NCI-H524 (cell line): ENCODE measurements around the gene ANKDD1B.
A peak's percentile ranks its signal among the peaks of the same experiment; 100 is the strongest.
"Not testable (repeated sequence)": the region's sequence is repeated elsewhere in the genome, so short reads cannot be mapped to it uniquely, and the experiment has no call there.

Experiments used
- DNase-seq, 2 experiments: peaks; one replicate each; lab custom pipeline; 2025; lab: John Stamatoyannopoulos, UW

ANKDD1B gene

DNA sequence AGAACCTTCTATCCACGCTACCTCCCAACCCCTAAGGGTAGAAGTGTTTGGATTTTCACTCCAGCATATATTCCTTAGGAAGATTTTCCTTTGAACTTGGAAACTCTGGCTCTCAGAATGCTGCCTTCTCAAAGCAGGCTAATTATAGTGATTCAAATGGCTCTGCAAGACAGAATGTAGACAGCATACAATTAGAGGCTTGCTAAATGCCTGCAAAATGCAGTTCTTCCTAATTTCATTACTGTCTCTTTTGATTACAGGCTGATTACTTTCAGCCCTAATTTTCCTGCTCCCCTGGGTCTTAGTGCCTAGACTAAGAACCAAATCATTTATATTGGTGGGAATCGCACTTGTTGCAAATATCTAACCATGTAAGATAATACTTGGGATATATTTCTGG, 50.8 kb downstream of the ANKDD1B start:
- no peak for DNase-seq

DNA sequence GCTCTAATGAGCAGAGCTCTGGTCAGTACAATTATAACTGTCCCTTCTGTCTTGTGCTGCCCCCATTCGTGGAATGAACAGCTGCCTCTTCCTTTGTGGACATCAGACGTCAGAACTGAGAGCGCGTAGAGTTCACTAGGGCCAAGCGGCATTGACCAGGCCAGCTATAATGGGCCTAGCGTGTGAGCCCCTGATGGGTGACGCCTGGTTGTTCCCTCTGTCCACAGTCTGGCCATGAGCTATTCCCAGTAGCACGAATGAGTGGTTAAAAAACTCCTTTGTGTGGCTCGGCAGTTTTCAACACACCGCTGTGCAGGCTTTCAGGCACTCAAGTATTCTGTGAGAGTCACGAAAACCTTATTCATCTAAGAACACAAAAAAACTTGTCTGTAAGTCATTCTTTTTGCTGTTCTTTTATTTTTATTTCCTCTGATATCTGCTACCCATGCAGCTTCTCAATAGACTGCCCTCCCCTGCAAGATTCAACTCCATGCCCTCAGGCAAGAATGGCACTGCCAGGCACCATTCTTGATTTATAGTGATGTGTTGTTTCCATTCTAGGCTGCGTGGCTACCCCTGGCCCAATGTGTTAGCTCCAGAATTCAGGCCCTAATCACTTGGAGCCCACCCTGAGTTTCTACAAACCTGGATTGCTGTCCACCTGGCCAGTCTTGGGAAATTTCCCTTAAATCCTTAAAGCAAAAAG, 52.5 kb downstream of the ANKDD1B start:
- DNase-seq, result no peak

DNA sequence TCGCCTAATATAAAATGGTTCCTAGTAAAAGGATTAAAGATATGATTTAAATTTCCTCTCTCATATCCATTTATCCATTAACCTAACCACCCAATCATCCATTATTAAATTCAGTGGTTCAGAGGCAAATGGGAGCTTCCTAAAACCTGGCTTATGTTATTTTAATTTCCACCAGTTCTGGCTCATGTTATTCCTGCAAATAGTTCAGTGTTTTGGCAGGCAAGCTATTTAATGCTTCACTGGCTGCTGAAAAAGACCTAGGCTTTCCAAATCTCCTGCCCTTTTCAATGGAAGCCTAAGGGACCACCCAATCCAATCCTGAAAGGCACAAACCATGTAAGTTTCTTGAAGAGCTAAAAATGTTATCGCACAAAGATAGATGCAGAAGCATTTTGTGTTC, 53.7 kb downstream of the ANKDD1B start:
- DNase-seq, result no peak

DNA sequence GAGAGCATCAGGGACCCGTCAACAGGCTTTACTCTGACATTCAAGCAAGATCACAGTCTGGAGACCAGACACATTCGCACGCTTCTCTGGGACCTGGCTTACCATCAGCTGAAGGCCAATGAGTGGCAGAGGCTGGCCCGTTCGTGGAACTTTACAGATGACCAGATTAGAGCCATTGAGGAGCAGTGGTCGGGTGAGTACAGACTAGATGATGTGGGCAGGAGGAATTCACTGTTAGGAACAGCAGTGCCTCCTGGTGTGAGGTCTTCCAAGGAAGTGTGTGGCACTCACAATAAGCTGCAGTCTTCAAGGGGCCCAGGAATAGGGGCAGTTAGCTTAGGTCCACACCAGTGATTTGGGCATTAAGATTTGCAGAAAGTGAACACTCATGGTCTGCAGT, 55.5 kb downstream of the ANKDD1B start:
- DNase-seq, result no peak

DNA sequence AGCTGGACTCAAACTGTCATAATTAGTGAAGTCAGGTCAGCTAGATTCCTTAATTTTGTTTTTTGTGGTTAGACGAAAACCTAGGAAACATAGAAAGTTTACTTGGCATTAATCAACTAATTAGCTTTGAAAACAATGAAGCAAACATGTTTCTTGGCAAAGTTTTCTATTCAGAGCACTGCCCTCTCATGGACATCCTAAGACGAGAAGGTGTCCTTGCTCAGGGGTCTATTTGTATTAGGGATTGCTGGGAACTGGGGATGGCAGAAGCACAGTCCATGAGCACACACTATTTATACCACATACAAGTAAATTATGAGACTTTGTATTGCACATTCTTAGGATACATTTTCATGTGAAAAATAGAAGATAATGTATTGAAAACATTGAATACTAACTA, 56.3 kb downstream of the ANKDD1B start:
- no peak for DNase-seq

DNA sequence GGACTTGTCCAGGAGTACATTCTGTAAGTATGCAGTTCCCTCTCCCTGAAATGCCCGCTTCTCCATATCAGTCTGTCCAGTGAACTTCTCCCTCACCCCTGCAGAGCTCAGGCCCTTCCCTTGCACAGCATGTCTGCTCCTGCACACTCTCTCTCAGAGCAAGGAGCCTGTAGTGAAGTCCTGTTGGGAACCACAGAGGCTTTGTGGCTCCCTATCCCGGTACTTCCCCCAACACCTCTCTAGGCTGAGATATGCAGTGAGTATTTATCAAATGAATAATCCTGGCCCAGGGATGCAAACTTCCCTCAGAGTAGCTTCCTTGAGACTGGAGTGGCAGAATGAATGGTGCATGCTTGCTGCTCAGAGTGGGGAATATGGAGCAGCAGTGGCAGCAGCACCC, 57.2 kb downstream of the ANKDD1B start:
- no peak for DNase-seq

DNA sequence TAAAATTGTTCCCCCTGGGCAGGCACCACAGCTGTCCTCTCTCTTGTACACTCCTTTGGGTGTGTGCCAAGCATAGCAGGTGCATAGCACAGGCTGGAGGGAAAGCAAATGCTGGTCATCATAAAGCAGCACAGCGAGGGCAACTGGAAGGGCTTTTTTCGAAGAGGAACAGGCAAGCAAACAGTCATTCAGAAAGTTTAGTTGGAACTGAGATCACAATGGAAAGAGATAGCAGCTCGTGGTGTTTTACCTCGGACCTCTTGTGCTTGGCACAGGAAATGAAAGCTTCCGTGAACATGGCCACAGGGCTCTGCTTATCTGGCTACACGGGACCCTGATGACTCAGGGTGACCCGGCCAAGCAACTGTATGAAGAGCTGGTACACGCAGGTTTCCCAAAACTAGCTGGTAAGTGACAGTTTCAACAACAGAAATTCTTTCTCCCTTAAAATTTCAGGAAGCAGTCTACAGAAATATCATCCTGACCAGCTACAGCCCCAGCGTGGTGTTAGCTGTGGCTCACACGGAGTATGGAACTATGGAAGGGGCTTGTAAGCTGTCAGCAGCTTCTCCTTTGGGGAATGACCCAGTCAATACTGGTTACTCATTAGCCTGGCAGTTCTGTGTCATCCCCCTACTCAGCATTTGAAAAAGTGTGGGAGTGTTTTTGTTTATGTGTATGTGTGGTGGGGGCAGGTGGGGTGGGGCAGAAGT, 57.9 kb downstream of the ANKDD1B start:
- DNase-seq, result peak; percentile 45 to 72

DNA sequence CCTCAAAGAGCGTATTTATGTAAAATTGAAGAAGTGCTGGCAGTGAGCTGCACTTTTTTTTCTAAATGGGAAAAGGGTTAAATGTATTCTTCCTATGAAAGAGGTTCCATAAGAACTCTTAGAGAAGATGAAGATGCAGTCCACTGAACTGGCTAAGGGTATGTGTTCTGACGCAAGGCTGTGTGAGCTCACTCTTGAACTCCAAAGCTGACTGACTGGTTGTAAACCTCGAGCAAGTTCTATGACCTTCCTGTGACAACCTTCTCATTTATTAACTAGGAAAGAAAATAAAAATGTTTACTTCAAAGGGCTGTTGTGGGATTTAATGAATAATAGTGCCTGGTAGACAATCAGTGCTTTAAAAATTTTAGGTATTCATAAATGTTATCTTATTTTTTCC, 59.3 kb downstream of the ANKDD1B start:
- no peak for DNase-seq

DNA sequence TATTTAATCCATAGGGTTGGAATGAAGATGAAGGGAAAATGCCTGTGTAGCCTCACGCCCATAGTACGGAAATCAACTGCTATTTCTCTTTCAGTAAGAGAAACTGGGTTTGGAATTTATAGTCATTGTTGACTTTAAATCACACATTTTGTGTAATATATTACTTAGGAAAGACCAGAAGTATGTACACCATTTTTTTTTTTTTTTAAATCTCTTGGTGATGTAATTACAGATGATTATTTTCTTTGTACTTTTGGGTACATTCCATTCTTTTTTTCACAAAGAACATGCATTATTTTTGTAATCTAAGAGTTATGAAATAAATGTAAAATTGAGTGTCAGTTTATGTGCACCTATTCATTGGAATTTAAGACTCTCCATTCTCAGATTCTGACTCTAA, 60.3 kb downstream of the ANKDD1B start:
- DNase-seq, result no peak

DNA sequence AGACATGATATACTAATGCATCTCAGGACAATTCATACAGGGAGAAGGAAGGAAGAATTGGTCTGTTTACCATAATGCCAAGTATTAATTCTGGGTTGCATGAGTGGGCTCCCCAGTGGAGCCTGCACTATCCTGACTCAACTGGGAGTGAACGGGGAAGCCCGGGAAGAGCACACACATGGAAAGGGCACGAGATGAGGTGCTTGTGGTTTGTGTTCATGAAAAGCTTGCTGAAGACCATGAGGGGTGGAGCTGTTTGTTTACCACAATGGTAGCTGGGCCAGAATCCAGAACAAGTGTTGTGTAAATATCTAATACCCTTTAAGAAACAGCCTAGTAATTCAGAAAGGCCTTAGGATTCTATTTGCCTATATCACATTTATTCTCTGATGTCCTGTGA, 61.4 kb downstream of the ANKDD1B start:
- no peak for DNase-seq

DNA sequence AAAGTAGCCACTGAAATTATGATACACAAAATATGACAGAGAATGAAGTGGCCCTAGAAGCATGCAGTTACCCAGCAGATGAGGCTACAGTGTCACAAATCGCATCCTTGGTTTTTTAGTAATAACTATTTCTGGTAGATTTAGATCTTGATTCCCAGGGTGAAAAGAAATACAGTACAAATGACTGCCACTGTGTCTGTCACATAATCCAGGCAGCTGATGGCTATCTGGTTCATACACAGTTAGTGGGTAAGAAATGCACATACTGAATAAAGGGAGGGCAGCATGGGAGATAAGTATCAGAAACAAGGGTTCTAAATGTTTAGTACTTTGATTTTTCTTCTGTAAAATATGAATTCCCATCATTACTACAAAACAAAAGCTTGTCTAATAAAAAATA, 64.5 kb downstream of the ANKDD1B start:
- DNase-seq, result no peak

DNA sequence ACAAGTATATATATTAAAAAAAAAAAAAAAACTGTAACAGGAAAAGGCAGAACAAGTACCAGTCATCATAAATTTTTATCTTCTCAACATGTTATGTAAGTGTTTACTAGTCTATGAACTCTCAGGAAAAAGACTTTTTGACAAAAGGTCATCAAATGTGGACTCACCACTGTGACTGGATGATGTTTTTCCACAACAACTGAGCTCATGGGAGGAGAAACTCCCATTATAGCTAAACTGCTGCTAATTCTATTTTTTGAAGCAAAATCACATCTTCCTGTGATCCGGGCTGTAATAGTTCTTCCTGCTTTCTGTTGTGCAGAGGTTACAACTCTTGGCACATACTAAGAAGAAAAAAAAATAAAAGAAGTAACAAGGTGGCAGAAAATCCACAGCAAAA, 66.4 kb downstream of the ANKDD1B start:
- no peak for DNase-seq

DNA sequence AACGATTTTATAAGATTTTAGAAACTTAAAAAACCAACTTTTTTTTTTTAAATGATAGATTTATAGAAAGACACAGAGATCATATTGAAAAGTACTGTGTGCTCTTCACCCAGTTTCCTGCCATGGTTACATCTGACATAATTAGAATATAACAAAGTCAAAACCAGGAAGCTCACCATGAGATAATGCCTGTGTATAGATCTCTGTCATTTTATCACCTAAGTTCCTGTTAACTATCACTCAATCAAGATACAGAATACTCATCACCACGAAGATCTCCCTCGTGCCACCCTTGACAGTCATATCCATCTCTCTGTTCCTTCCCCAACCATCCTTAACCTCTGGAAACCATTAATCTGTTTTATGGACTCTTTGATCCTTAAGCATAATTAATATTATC, 66.9 kb downstream of the ANKDD1B start:
- DNase-seq, result no peak

DNA sequence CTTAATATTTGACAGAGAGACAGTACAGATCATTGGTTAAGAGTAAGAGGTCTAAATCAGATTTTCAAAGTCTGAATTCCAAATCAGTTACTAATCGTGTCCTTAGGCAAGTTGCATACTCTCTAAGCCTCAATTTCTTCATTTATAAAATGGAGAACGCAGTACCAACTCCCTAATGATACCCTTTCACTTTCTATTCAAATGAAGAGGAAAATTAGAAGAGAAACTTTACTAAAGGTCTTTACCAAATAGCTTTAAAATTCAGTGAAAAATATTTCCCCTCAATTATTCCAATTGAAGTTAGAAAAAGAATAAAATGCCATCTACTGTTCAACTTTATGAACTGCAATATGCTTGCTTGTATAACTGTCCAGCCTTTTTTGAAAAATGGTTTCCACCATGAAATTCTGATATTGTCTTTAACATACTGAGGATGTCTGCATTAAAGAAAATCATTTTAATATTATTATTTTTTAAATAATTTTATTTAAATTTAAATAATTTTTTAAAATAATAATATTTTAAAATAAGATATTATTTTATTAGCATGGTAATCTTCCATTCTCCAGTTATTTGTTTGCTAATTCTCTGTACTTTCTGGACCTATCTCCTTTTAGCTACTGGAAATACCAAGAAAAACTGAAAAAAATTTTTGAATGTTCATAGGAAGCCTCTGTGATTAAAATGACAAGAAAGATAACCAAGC, 70.0 kb downstream of the ANKDD1B start:
- peak in 1 of 2 experiments; percentile 33 for DNase-seq

DNA sequence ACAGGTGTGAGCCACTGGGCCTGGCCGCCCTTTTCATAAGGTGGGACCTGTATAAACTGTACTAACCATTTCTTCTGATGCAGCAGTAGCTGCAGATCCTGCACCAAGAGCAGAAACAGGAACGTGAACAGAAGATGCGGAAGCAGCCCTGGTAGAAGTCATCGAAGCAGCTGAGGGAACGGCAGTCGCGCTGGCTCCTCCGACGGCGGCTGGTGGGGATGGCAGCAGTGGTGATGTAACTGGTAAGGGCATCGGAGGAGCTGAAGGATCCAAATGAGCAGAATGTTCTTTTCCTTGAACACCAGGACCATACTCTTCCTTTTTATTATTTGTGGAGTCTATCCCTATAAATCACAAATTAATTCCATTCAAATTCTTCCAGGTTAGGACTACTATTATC, 73.9 kb downstream of the ANKDD1B start:
- no peak for DNase-seq

DNA sequence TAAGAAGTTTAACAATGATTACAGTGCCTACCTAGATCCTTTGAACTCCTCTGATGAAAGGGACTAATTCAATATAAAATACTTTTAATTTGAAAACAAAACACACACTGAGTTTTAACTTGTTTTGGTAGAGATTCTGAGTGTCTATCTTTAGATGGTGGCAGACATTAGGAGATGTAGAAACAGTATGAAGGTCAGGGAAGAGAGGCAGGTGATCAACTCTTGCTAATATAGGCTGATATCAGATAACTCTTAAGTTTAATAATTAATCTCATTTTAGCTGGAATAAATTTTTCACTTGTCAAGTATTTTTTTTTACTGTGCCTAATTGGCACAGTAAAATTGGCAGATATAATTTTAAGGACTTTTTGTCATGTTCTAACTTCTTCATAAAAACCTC, 75.2 kb downstream of the ANKDD1B start:
- no peak for DNase-seq

DNA sequence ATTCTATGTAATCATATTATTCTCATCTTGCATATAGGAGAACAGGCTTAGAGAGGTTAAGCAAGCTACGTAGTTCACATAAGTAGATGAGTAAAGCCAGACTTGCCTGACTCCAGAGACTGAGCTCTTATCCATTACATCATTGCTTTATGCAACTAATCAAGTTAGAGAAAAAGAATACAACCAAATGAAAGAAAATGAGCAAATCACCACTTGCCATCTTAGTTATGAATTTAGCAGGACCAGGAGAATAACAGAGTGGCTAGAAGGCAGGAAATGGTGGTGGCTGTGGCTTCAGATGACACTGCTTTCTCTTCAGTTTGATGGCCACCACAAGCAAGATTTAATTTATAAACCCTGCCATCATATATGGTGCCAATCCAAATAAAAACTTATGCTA, 79.4 kb downstream of the ANKDD1B start:
- DNase-seq, result no peak

DNA sequence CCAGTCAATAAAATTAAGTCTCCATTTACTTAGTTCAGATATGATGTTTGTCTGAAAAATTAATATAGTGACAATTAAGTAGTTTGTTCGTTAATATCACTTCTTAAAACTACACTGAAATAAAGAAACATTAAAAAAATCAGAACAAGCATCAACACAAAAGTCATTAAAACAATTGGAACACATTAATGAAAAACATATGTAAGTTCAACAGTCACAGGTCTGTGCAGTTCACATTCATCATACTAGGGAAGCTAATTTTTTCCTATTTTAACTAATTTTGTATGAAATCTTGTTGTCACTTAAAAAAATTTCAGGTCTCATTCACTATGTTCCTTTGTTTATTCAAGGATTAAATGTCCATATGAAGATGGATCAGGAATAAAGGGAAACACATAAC, 83.5 kb downstream of the ANKDD1B start:
- no peak for DNase-seq

DNA sequence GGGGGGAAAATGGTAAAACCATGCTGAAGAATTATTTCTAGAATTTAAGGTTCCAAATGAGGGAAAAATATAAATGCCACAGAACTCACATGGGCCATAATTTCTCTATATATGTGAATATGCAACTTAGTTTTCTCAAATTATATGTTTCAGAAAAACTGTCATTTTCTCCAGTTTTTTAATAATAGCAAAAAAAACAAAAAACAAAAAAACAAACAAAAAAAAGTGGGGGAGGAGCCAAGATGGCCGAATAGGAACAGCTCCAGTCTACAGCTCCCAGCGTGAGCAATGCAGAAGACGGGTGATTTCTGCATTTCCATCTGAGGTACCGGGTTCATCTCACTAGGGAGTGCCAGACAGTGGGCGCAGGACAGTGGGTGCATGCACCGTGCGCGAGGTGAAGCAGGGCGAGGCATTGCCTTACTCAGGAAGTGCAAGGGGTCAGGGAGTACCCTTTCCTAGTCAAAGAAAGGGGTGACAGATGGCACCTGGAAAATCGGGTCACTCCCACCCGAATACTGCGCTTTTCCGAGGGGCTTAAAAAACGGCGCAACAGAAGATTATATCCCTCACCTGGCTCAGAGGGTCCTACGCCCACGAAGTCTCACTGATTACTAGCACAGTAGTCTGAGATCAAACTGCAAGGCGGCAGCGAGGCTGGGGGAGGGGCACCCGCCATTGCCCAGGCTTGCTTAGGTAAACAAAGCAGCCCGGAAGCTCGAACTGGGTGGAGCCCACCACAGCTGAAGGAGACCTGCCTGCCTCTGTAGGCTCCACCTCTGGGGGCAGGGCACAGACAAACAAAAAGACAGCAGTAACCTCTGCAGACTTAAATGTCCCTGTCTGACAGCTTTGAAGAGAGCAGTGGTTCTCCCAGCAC, 84.5 kb downstream of the ANKDD1B start:
- not testable (repeated sequence) for DNase-seq

DNA sequence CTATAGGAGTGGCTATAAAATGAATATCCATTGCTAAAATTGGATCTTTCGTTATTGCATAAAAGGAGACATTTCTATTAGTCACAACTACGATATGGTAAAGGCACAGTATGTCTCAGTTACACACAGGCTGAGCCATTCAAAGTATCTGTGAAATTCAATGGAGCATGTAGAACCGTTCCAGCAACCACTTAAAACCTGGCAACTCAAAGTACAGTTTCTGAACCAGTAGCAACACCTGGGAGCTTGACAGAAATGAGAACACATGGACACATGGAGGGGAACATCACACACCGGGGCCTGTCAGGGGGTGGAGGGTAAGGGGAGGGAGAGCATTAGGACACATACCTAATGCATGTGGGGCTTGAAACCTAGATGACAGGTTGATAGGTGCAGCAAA, 90.6 kb downstream of the ANKDD1B start:
- DNase-seq, result no peak

DNA sequence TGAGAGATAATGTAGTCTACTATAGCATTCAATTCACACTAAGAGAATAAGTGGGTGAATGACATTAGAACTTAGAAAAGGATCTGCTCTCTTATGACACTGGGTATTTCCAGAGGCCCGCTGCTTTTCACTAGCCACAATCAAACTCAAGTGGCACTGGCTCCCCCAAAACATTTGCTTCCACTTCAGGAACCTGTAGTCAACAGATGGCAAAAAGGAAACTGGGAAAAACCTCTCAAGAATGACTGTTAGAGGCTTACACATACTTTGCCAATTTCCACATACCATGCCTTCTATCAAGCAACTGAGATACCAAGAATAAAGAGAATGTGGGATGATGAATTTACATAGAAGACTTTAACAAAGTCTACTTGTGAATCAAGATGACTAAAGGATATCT, 94.8 kb downstream of the ANKDD1B start:
- DNase-seq, result peak; percentile 20 to 67

DNA sequence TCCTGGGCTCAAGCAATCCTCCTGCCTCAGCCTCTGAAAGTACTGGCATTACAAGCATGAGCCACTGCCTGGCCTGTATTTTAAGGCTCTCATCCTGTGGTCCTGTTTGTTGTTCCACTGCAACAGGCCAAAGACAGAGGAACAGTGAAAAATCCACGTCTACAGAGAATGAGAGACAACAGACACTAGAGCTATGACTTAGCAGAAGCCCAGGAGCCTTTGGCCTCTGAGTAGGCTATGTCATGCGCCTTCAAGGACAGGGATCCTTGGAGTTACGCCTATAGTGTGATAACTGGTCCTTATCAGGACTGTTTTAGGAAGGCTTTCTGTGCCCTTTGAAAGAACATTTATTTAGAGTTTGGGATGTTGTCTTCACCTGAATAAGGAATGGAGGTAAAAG, 95.5 kb downstream of the ANKDD1B start:
- no peak for DNase-seq
